Ecto neural progenitor cell (in vitro differentiated cells): ENCODE results near the gene FCRL5.
"Not testable (repeated sequence)": the region's sequence is repeated elsewhere in the genome, so short reads cannot be mapped to it uniquely, and the experiment has no call there.

Experiments used
- DNase-seq: peaks from one replicate; pipeline ENCODE4 v3.0.0-alpha.2; 2018; ENCODE audit warnings: low spot score

FCRL5 gene

GRCh38 chr1:157551694-157552693 is at the start of gene FCRL5:
FCRL5 (minus strand) TSS chr1:157552515; CDS start chr1:157552362, 153 bp downstream.
- no peak for DNase-seq

GRCh38 chr1:157600236-157600635 is 47.9 kb upstream of the FCRL5 start:
- DNase-seq = no peak

- DNase-seq = no peak
Observed at GRCh38 chr1:157597959-157598667, 45.8 kb upstream of the FCRL5 start, which contains the start of gene FCRL4. FCRL4 (minus strand) TSS chr1:157598085; CDS start chr1:157597944, 141 bp downstream.

GRCh38 chr1:157596384-157596783 is 44.1 kb upstream of the FCRL5 start:
- DNase-seq = no peak

- no peak for DNase-seq
Observed at GRCh38 chr1:157595356-157595755, 43.0 kb upstream of the FCRL5 start.

GRCh38 chr1:157585984-157586383 is 33.7 kb upstream of the FCRL5 start:
- no peak for DNase-seq

GRCh38 chr1:157584503-157584902 is 32.2 kb upstream of the FCRL5 start:
- no peak for DNase-seq

- no peak for DNase-seq
Observed at GRCh38 chr1:157580828-157581210, 28.5 kb upstream of the FCRL5 start.

- DNase-seq = no peak
Observed at GRCh38 chr1:157580179-157580827, 28.0 kb upstream of the FCRL5 start.

- no peak for DNase-seq
Observed at GRCh38 chr1:157577420-157577819, 25.1 kb upstream of the FCRL5 start.

GRCh38 chr1:157575744-157576143 is 23.4 kb upstream of the FCRL5 start:
- no peak for DNase-seq

GRCh38 chr1:157574836-157575235 is 22.5 kb upstream of the FCRL5 start:
- DNase-seq = no peak

- DNase-seq = no peak
Observed at GRCh38 chr1:157566484-157567300, 14.4 kb upstream of the FCRL5 start.

- DNase-seq = no peak
Observed at GRCh38 chr1:157562515-157562914, 10.2 kb upstream of the FCRL5 start.

GRCh38 chr1:157558119-157558518 is 5.8 kb upstream of the FCRL5 start:
- no peak for DNase-seq

GRCh38 chr1:157548081-157548480 is 4.2 kb downstream of the FCRL5 start:
- DNase-seq = not testable (repeated sequence)

- DNase-seq = no peak
Observed at GRCh38 chr1:157542676-157543075, 9.6 kb downstream of the FCRL5 start.

GRCh38 chr1:157540852-157541251 is 11.5 kb downstream of the FCRL5 start:
- DNase-seq = no peak

- no peak for DNase-seq
Observed at GRCh38 chr1:157540160-157540748, 12.1 kb downstream of the FCRL5 start.

GRCh38 chr1:157539568-157539967 is 12.7 kb downstream of the FCRL5 start:
- DNase-seq = no peak

GRCh38 chr1:157532569-157532968 is 19.7 kb downstream of the FCRL5 start:
- no peak for DNase-seq
